Measurements from ENCODE around the gene REP15. TPM values are rescaled to one million over a fixed set of nuclear protein-coding genes. Genes with fewer than 3 reads are reported as not detected.

The REP15 gene
- total RNA-seq, 1 experiment from 2014 or later: 0.26 TPM

DNA sequence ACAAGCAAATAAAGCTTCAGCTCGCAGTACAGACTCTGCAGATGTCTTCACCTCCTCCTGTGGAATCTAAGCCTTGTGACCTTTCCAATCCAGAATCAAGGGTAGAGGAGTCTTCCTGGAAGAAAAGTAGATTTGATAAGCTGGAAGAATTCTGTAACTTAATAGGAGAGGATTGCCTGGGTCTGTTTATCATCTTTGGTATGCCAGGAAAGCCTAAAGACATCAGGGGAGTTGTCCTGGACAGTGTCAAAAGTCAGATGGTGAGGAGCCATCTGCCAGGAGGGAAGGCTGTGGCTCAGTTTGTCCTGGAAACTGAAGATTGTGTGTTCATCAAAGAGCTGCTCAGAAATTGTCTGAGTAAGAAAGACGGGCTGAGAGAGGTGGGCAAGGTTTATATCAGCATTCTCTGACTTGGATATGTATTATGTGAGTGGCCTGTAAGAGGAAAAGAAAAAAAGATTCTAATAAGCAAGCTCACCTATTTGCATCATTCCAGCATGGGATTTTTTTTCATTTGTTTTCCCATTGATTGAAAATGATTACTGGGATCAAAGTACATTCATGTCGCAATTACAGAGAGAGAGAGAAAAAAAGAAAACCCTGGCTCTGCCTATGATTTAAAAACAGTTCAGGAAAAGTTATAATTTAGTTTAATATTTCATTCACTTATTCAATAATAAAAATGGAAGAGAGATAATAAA lies 767 bp downstream of the REP15 start:
- Mint-ChIP-seq H3K27me3 (ENCODE audit: low read depth) (no peaks in the 10 kb centered on the region), H3K4me3 (no peak overlapping the region), H3K36me3 (0 out of 2 replicates have a peak, but pooled peaks cover 6% of the 10 kb centered on the region), H3K9me3 (no peaks in the 10 kb centered on the region), H3K27ac (no peak overlapping the region), H3K4me1 (no peaks in the 10 kb centered on the region)
- DNase-seq (ENCODE audit: low spot score): no peak
- POLR2A ChIA-PET: no interaction called here
- ATAC-seq: no peak
- CTCF ChIA-PET: interaction anchor here (1.5 kb wide), 1 partner anchor 8 kb away, joined by 5 read pairs; no protein-coding TSS in a partner anchor
- TF ChIP-seq PRRX2 (CRISPR knock-in tag; IDR thresholded peaks at IDR 0.05) (no peak), ZNF396 (CRISPR knock-in tag; IDR thresholded peaks at IDR 0.05; ENCODE audit: borderline replicate concordance) (no peak), OVOL2 (CRISPR knock-in tag; IDR thresholded peaks at IDR 0.05; ENCODE audit: borderline replicate concordance) (no peak), EMX1 (CRISPR knock-in tag; IDR thresholded peaks at IDR 0.05) (no peak), GABPB1 (CRISPR knock-in tag; IDR thresholded peaks at IDR 0.05) (peak; percentile 56; the same call in 1 of the 2 replicates)
- TF ChIP-seq, protein P1, sequence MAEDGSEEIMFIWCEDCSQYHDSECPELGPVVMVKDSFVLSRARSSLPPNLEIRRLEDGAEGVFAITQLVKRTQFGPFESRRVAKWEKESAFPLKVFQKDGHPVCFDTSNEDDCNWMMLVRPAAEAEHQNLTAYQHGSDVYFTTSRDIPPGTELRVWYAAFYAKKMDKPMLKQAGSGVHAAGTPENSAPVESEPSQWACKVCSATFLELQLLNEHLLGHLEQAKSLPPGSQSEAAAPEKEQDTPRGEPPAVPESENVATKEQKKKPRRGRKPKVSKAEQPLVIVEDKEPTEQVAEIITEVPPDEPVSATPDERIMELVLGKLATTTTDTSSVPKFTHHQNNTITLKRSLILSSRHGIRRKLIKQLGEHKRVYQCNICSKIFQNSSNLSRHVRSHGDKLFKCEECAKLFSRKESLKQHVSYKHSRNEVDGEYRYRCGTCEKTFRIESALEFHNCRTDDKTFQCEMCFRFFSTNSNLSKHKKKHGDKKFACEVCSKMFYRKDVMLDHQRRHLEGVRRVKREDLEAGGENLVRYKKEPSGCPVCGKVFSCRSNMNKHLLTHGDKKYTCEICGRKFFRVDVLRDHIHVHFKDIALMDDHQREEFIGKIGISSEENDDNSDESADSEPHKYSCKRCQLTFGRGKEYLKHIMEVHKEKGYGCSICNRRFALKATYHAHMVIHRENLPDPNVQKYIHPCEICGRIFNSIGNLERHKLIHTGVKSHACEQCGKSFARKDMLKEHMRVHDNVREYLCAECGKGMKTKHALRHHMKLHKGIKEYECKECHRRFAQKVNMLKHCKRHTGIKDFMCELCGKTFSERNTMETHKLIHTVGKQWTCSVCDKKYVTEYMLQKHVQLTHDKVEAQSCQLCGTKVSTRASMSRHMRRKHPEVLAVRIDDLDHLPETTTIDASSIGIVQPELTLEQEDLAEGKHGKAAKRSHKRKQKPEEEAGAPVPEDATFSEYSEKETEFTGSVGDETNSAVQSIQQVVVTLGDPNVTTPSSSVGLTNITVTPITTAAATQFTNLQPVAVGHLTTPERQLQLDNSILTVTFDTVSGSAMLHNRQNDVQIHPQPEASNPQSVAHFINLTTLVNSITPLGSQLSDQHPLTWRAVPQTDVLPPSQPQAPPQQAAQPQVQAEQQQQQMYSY (CRISPR knock-in tag; IDR thresholded peaks at IDR 0.05): no peak

DNA sequence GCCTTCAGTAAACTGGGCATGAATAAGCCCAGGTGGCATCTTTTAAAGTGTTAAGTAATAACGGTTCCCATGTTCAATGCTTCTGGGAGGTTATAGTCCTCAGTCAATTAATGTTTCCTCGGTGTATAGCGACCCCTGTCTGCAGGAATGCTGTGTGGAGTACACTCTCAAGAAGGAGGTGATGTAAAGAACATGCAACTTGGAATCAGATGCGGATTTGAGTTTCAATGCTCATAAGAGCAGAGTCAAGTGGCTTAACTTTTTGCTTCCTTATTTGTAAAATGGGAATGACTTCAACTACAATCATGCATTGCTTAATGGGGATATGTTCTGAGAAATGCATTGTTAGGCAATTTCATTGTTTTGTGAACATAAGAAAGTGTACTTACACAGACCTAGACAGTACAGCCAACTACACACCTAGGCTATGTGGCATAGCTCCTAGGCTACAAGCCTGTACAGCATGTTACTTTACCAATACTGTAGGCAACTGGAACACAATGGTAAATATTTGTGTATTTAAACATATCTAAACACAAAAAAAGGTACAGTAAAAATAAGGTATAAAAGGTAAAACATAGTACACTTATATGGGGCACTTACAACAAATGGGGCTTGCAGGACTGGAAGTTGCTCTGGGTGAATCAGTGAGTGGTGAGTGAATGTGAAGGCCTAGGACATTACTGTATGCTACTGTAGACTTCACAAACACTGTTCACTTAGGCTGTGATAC lies 7.6 kb downstream of the REP15 start:
- ATAC-seq (peak; percentile 89), DNase-seq (ENCODE audit: low spot score) (peak; percentile 85)
- Mint-ChIP-seq H3K27ac (no peak overlapping the region), H3K36me3 (no peaks in the 10 kb centered on the region), H3K4me1 (no peaks in the 10 kb centered on the region), H3K9me3 (no peaks in the 10 kb centered on the region), H3K27me3 (ENCODE audit: low read depth) (peaks cover 9% of the 10 kb centered on the region), H3K4me3 (no peak overlapping the region)
- TF ChIP-seq GABPB1 (CRISPR knock-in tag; IDR thresholded peaks at IDR 0.05) (peak; percentile 93), TEAD4 (CRISPR knock-in tag; IDR thresholded peaks at IDR 0.05) (peak; percentile 85; the same call in 1 of the 2 replicates), TEAD1 (CRISPR knock-in tag; IDR thresholded peaks at IDR 0.05) (peak; percentile 96; the same call in 1 of the 2 replicates), HMGA2 (CRISPR knock-in tag; IDR thresholded peaks at IDR 0.05) (no peak), CREB1 (CRISPR knock-in tag; IDR thresholded peaks at IDR 0.05) (no peak), GRHL2 (CRISPR knock-in tag; IDR thresholded peaks at IDR 0.05; ENCODE audit: insufficient replicate concordance, severe bottlenecking) (no peak)
- TF ChIP-seq, protein P2, sequence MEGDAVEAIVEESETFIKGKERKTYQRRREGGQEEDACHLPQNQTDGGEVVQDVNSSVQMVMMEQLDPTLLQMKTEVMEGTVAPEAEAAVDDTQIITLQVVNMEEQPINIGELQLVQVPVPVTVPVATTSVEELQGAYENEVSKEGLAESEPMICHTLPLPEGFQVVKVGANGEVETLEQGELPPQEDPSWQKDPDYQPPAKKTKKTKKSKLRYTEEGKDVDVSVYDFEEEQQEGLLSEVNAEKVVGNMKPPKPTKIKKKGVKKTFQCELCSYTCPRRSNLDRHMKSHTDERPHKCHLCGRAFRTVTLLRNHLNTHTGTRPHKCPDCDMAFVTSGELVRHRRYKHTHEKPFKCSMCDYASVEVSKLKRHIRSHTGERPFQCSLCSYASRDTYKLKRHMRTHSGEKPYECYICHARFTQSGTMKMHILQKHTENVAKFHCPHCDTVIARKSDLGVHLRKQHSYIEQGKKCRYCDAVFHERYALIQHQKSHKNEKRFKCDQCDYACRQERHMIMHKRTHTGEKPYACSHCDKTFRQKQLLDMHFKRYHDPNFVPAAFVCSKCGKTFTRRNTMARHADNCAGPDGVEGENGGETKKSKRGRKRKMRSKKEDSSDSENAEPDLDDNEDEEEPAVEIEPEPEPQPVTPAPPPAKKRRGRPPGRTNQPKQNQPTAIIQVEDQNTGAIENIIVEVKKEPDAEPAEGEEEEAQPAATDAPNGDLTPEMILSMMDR (IDR thresholded peaks at IDR 0.05): peak; percentile 67
- TF ChIP-seq, protein P3, sequence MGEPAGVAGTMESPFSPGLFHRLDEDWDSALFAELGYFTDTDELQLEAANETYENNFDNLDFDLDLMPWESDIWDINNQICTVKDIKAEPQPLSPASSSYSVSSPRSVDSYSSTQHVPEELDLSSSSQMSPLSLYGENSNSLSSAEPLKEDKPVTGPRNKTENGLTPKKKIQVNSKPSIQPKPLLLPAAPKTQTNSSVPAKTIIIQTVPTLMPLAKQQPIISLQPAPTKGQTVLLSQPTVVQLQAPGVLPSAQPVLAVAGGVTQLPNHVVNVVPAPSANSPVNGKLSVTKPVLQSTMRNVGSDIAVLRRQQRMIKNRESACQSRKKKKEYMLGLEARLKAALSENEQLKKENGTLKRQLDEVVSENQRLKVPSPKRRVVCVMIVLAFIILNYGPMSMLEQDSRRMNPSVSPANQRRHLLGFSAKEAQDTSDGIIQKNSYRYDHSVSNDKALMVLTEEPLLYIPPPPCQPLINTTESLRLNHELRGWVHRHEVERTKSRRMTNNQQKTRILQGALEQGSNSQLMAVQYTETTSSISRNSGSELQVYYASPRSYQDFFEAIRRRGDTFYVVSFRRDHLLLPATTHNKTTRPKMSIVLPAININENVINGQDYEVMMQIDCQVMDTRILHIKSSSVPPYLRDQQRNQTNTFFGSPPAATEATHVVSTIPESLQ (CRISPR knock-in tag; IDR thresholded peaks at IDR 0.05): no peak
- TF ChIP-seq, protein P4, sequence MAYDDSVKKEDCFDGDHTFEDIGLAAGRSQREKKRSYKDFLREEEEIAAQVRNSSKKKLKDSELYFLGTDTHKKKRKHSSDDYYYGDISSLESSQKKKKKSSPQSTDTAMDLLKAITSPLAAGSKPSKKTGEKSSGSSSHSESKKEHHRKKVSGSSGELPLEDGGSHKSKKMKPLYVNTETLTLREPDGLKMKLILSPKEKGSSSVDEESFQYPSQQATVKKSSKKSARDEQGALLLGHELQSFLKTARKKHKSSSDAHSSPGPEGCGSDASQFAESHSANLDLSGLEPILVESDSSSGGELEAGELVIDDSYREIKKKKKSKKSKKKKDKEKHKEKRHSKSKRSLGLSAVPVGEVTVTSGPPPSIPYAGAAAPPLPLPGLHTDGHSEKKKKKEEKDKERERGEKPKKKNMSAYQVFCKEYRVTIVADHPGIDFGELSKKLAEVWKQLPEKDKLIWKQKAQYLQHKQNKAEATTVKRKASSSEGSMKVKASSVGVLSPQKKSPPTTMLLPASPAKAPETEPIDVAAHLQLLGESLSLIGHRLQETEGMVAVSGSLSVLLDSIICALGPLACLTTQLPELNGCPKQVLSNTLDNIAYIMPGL (CRISPR knock-in tag; IDR thresholded peaks at IDR 0.05): no peak
- ChIA-PET CTCF (interaction anchor here (0.7 kb wide), 2 partner anchors 36 to 449 kb away, joined by 3 read pairs; no protein-coding TSS in a partner anchor), POLR2A (no interaction called here)

Measured in WTC11 (cell line).